Stomach (tissue), 4 donors: Measurements from ENCODE around the gene DGCR2.

ENCODE experiments used
- CTCF ChIP-seq, 7 experiments: fragments of 450-650 bp in 4 of 7; fragments of 200-600 bp in 3 of 7; sonication (generic) in 3 of 7; IDR thresholded peaks; one replicate each; pipeline ENCODE4 v1.5.1; 2016 to 2019; ENCODE audit warnings: antibody characterized with exemption in 7 of 7, control low read depth in 2 of 7, mild to moderate bottlenecking in 1 of 7
- POLR2A ChIP-seq, 4 donors: fragments of 450-650 bp; IDR thresholded peaks; one replicate each; pipeline ENCODE4 v1.6.1; 2016; ENCODE audit warnings: antibody characterized with exemption in 4 of 4, control low read depth in 2 of 4, mild to moderate bottlenecking in 1 of 4, moderate library complexity in 1 of 4
- POLR2AphosphoS5 ChIP-seq, 3 donors: sonication (generic); formaldehyde crosslinking; IDR thresholded peaks; one replicate each; pipeline ENCODE4 v1.6.1; 2016; ENCODE audit warnings: antibody characterized with exemption in 3 of 3

- no peak for TF ChIP-seq CTCF (IDR thresholded peaks at IDR 0.05)
- TF ChIP-seq POLR2A (IDR thresholded peaks at IDR 0.05) = no peak
- no peak for TF ChIP-seq POLR2AphosphoS5 (IDR thresholded peaks at IDR 0.05)
Observed at GRCh38 chr22:19103880-19104821, 18.1 kb downstream of the DGCR2 start.
